NB4 (cell line): ENCODE data around the gene OR4B1.
"Not testable (repeated sequence)": the region's sequence is repeated elsewhere in the genome, so short reads cannot be mapped to it uniquely, and the experiment has no call there.

Experiments used
- CTCF ChIP-seq: IDR thresholded peaks from one replicate; pipeline ENCODE4 v1.5.1; 2012; ENCODE audit warnings: low read depth, low read length
- POLR2A ChIP-seq: IDR thresholded peaks from 2 replicates; pipeline ENCODE4 v1.6.1; 2011; ENCODE audit warnings: mild to moderate bottlenecking; ENCODE audit not compliant: insufficient read length; ENCODE audit errors: extremely low read depth

GRCh38 chr11:48190906-48191654, 25.5 kb upstream of the OR4B1 start:
- TF ChIP-seq CTCF, POLR2A: not testable (repeated sequence)
